Caco-2 (cell line): ENCODE data around the gene RNASE9. TPM values are rescaled to one million over a fixed set of nuclear protein-coding genes. Genes with fewer than 3 reads are reported as not detected.
"Not testable (repeated sequence)": the region's sequence is repeated elsewhere in the genome, so short reads cannot be mapped to it uniquely, and the experiment has no call there.

Experiments
- BruUV-seq: library from RNA; stranded (reverse); fragments of 400-500 nt; replicated peaks from 2 replicates; lab custom pipeline; 2021; lab: Mats Ljungman, UMichigan
- CTCF ChIA-PET: fragments of 300-600 bp; sonication (Branson Sonifier 250); formaldehyde crosslinking; loops from one replicate; lab custom pipeline; 2022; ENCODE audit warnings: antibody characterized with exemption; lab: Charles Lee
- POLR2A ChIA-PET: fragments of 300-600 bp; sonication (Branson Sonifier 250); formaldehyde crosslinking; loops from one replicate; lab custom pipeline; 2022; ENCODE audit warnings: antibody characterized with exemption; lab: Charles Lee
- DNase-seq, 2 experiments: peaks; one replicate each; pipeline versions ENCODE4 v3.0.0 to v3.0.0-alpha.2; 2020 to 2022
- H3K27me3 ChIP-seq: replicated peaks from 2 replicates; pipeline ENCODE4 v1.6.0; 2011; ENCODE audit warnings: low read length; ENCODE audit not compliant: control insufficient read depth, insufficient read depth
- H3K36me3 ChIP-seq: 2 replicates; pipeline ENCODE4 v1.5.1; 2011; ENCODE audit warnings: low read length; ENCODE audit not compliant: control insufficient read depth, insufficient read depth
- H3K4me1 ChIP-seq: fragments of 250-450 bp; sonication (Bioruptor Pico); 2 replicates; pipeline ENCODE4 v1.5.1; 2020; ENCODE audit warnings: mild to moderate bottlenecking
- H3K4me3 ChIP-seq: 2 replicates; pipeline ENCODE4 v1.5.1; 2011; ENCODE audit warnings: low read depth, mild to moderate bottlenecking, control low read depth, low read length
- H3K9me3 ChIP-seq: fragments of 250-450 bp; sonication (Bioruptor Pico); 2 replicates; pipeline ENCODE4 v1.5.1; 2020; ENCODE audit warnings: mild to moderate bottlenecking, moderate library complexity
- H3K27ac Mint-ChIP-seq: one replicate; pipeline ENCODE4 v1.8.0; 2022; ENCODE audit warnings: mixed read lengths; ENCODE audit not compliant: unreplicated experiment
- H3K27me3 Mint-ChIP-seq: one replicate; pipeline ENCODE4 v1.8.0; 2022; ENCODE audit warnings: mixed read lengths; ENCODE audit not compliant: insufficient read depth, unreplicated experiment
- H3K36me3 Mint-ChIP-seq: one replicate; pipeline ENCODE4 v1.8.0; 2022; ENCODE audit warnings: mild to moderate bottlenecking, mixed read lengths; ENCODE audit not compliant: insufficient read depth, unreplicated experiment
- H3K4me1 Mint-ChIP-seq: one replicate; pipeline ENCODE4 v1.8.0; 2022; ENCODE audit warnings: low read depth, mixed read lengths; ENCODE audit not compliant: unreplicated experiment
- H3K4me3 Mint-ChIP-seq: one replicate; pipeline ENCODE4 v1.8.0; 2022; ENCODE audit warnings: mild to moderate bottlenecking, moderate library complexity, mixed read lengths; ENCODE audit not compliant: unreplicated experiment
- H3K9me3 Mint-ChIP-seq: one replicate; pipeline ENCODE4 v1.8.0; 2022; ENCODE audit warnings: mixed read lengths; ENCODE audit not compliant: unreplicated experiment
- intact Hi-C: fragments of 100-400 bp; cut with micrococcal nuclease; formaldehyde crosslinking; loops from one replicate; pipeline ENCODE4 v1.10.0; 2022; ENCODE audit not compliant: unreplicated experiment
- total RNA-seq: library from RNA; stranded (reverse); gene quantifications from 2 replicates; pipeline ENCODE4 v1.2.3, GENCODE V29; 2022
- TF ChIP-seq, protein P1 (sequence below), 2 experiments: fragments of 200-600 bp in 1 of 2; IDR thresholded peaks; 1 replicate in 1 of 2; 2 replicates in 1 of 2; pipeline versions ENCODE4 v1.5.1 to v1.8.0; 2011 to 2022; ENCODE audit warnings: antibody characterized with exemption in 1 of 2, control low read depth in 1 of 2, inconsistent platforms in 1 of 2, low read depth in 1 of 2, low read length in 1 of 2, mild to moderate bottlenecking in 1 of 2, moderate library complexity in 1 of 2; ENCODE audit not compliant: insufficient read depth in 1 of 2, severe bottlenecking in 1 of 2, unreplicated experiment in 1 of 2

RNASE9 gene
- total RNA-seq, 1 experiment from 2014 or later = not detected

DNA sequence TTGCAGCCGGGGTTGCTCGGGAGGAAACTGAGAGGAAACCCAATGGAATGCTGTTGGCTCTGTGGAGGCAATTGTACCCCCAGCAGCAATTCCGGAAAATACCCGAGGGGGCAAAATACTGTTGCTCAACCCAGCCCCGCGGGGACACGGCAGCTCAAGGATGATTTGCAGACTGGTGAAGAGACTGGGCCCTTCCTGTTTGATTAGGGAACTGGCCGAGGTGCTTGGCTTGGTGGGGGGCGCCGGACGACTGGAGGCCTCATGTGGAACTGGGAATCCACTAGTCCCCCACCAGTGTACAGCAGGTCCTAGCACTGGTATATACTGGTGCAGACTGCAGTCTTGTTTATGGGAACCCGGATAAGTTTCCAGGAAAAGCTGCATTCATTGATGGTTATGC, 40.7 kb upstream of the RNASE9 start:
- no peak overlapping the region for H3K27ac Mint-ChIP-seq
- no TSS peak for BruUV-seq
- no peaks in the 10 kb centered on the region for H3K4me1 Mint-ChIP-seq
- Histone ChIP-seq H3K4me1 (no peaks in the 10 kb centered on the region), H3K4me3 (no peak overlapping the region), H3K36me3 (no peaks in the 10 kb centered on the region), H3K9me3 (no peaks in the 10 kb centered on the region), H3K27me3 (no peaks in the 10 kb centered on the region)
- intact Hi-C loops = no loop called here
- no peaks in the 10 kb centered on the region for H3K27me3 Mint-ChIP-seq
- TF ChIP-seq, protein P1, sequence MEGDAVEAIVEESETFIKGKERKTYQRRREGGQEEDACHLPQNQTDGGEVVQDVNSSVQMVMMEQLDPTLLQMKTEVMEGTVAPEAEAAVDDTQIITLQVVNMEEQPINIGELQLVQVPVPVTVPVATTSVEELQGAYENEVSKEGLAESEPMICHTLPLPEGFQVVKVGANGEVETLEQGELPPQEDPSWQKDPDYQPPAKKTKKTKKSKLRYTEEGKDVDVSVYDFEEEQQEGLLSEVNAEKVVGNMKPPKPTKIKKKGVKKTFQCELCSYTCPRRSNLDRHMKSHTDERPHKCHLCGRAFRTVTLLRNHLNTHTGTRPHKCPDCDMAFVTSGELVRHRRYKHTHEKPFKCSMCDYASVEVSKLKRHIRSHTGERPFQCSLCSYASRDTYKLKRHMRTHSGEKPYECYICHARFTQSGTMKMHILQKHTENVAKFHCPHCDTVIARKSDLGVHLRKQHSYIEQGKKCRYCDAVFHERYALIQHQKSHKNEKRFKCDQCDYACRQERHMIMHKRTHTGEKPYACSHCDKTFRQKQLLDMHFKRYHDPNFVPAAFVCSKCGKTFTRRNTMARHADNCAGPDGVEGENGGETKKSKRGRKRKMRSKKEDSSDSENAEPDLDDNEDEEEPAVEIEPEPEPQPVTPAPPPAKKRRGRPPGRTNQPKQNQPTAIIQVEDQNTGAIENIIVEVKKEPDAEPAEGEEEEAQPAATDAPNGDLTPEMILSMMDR (IDR thresholded peaks at IDR 0.05; ENCODE audit: insufficient read depth in 1 of 2, low read depth in 1 of 2, low read length in 1 of 2, severe bottlenecking in 1 of 2, unreplicated experiment in 1 of 2) = no peak
- no peak for DNase-seq
- H3K36me3 Mint-ChIP-seq = no peaks in the 10 kb centered on the region
- no peak overlapping the region for H3K4me3 Mint-ChIP-seq
- POLR2A ChIA-PET = no interaction called here
- CTCF ChIA-PET = no interaction called here
- no peaks in the 10 kb centered on the region for H3K9me3 Mint-ChIP-seq

DNA sequence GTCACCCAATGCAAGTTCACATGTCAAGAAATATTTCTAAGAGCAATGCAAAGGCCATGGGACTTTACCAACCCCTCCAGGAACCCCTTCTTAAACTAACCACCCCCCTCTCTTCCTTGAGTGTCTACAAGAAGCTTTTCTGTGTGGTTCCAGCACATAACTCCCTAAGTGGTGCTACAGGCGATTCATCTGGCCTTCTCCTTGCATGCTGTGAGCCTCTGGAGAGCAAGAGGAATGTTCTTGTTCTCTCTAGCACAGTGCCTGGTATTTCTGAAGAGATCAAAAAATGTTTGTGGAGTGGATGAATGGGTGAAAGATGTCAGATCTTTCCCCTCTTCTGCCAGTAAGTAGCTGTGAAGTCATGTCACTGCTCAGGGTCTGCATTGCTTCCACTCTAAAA, 36.3 kb upstream of the RNASE9 start:
- Mint-ChIP-seq H3K27ac (no peak overlapping the region), H3K27me3 (no peaks in the 10 kb centered on the region), H3K9me3 (no peaks in the 10 kb centered on the region), H3K4me3 (no peak overlapping the region), H3K36me3 (no peaks in the 10 kb centered on the region), H3K4me1 (no peaks in the 10 kb centered on the region)
- no peak for DNase-seq
- Histone ChIP-seq H3K4me3 (no peak overlapping the region), H3K4me1 (no peaks in the 10 kb centered on the region), H3K36me3 (no peaks in the 10 kb centered on the region), H3K9me3 (no peaks in the 10 kb centered on the region), H3K27me3 (no peaks in the 10 kb centered on the region)
- intact Hi-C loops = no loop called here
- TF ChIP-seq, protein P1 (IDR thresholded peaks at IDR 0.05; ENCODE audit: insufficient read depth in 1 of 2, low read depth in 1 of 2, low read length in 1 of 2, severe bottlenecking in 1 of 2, unreplicated experiment in 1 of 2) = no peak
- BruUV-seq = no TSS peak
- ChIA-PET POLR2A (no interaction called here), CTCF (no interaction called here)

DNA sequence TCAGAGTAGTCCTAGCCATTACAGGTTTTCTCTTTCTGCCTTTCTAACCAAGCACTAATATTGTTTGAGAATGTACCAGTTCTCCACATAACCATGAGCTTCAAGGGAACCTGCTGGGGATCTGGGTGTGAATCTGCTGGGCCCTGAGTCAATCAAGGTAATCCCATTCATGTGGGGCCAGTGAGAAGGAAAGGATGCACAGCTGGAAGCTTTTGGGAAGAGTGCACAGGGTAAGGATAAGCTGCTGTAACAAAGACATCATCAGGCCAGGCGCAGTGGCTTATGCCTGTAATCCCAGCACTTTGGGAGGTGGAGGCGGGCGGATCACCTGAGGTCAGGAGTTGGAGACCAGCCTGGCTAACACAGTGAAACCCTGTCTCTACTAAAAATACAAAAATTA, 34.9 kb upstream of the RNASE9 start:
- H3K4me3 Mint-ChIP-seq, H3K36me3 ChIP-seq, H3K4me3 ChIP-seq, H3K9me3 Mint-ChIP-seq, H3K27ac Mint-ChIP-seq, BruUV-seq, H3K27me3 Mint-ChIP-seq, H3K4me1 ChIP-seq, H3K27me3 ChIP-seq, H3K36me3 Mint-ChIP-seq, CTCF ChIA-PET, POLR2A ChIA-PET, intact Hi-C loops, DNase-seq, H3K9me3 ChIP-seq, H3K4me1 Mint-ChIP-seq: not testable (repeated sequence)

DNA sequence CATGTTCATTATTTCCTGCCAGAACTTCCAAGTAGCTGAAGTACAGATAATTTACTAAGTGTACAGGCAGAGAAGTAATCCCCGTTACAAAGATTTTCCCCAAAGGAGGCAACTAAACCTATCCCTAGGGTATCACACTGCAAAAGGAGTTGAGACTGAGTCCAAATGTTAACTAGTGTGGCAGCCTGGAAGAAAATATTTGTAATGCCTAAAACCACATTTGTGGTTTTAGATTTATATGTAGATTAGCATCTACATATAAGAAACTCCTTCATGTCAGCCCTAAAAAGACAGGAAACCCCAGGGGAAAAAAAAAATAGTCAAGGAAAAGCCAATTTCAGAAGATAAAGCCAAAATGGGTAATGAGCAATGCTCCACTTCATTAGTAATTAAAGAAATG, 31.7 kb upstream of the RNASE9 start:
- Histone ChIP-seq H3K4me1 (no peaks in the 10 kb centered on the region), H3K27me3 (no peaks in the 10 kb centered on the region), H3K36me3 (no peaks in the 10 kb centered on the region), H3K4me3 (no peak overlapping the region), H3K9me3 (no peaks in the 10 kb centered on the region)
- Mint-ChIP-seq H3K9me3 (no peaks in the 10 kb centered on the region), H3K4me3 (no peak overlapping the region), H3K4me1 (no peaks in the 10 kb centered on the region), H3K36me3 (no peaks in the 10 kb centered on the region), H3K27ac (no peak overlapping the region), H3K27me3 (peaks cover 5% of the 10 kb centered on the region)
- POLR2A ChIA-PET = no interaction called here
- no TSS peak for BruUV-seq
- intact Hi-C loops = no loop called here
- no peak for DNase-seq
- TF ChIP-seq, protein P1 (IDR thresholded peaks at IDR 0.05; ENCODE audit: insufficient read depth in 1 of 2, low read depth in 1 of 2, low read length in 1 of 2, severe bottlenecking in 1 of 2, unreplicated experiment in 1 of 2) = no peak
- CTCF ChIA-PET = no interaction called here
